Activated T-cell treated with anti-CD3 and anti-CD28 coated beads, Interleukin-2, amount 50 U/mL, for 72 hours (primary cell): Measurements from ENCODE around the gene SLC46A3. TPM values are rescaled to one million over a fixed set of nuclear protein-coding genes. Genes with fewer than 3 reads are reported as not detected.
A peak's percentile ranks its signal among the peaks of the same experiment; 100 is the strongest.
"Not testable (repeated sequence)": the region's sequence is repeated elsewhere in the genome, so short reads cannot be mapped to it uniquely, and the experiment has no call there.

Experiments used
- ATAC-seq, 2 donors: fragments of 150-1000 bp; cut with Tn5 transposase; replicated peaks in 1 of 2; 2 replicates each; pipeline ENCODE4 v1.10.0; 2021; ENCODE audit warnings: moderate library complexity in 2 of 2, mild to moderate bottlenecking in 1 of 2
- DNase-seq, 2 donors: peaks; one replicate each; pipeline ENCODE4 v3.0.0; 2021 to 2022; ENCODE audit warnings: mixed read lengths in 1 of 2
- H3K27ac Mint-ChIP-seq: one replicate; pipeline ENCODE4 v1.8.0; 2022; ENCODE audit warnings: mild to moderate bottlenecking, moderate library complexity, mixed read lengths
- H3K27me3 Mint-ChIP-seq: one replicate; pipeline ENCODE4 v1.8.0; 2022; ENCODE audit warnings: low read depth, mixed read lengths
- H3K36me3 Mint-ChIP-seq, 2 donors: one replicate each; pipeline ENCODE4 v1.8.0; 2022; ENCODE audit warnings: mixed read lengths in 2 of 2, mild to moderate bottlenecking in 1 of 2; ENCODE audit not compliant: insufficient read depth in 2 of 2
- H3K4me1 Mint-ChIP-seq: one replicate; pipeline ENCODE4 v1.8.0; 2022; ENCODE audit warnings: low read depth, mixed read lengths
- H3K4me3 Mint-ChIP-seq, 2 donors: one replicate each; pipeline ENCODE4 v1.8.0; 2022; ENCODE audit warnings: mild to moderate bottlenecking in 2 of 2, mixed read lengths in 2 of 2, moderate library complexity in 2 of 2
- H3K9me3 Mint-ChIP-seq, 2 donors: one replicate each; pipeline ENCODE4 v1.8.0; 2022; ENCODE audit warnings: mixed read lengths in 2 of 2
- total RNA-seq, 2 donors: library from RNA; stranded (reverse); gene quantifications; one replicate each; pipeline ENCODE4 v1.2.3, GENCODE V29; 2022

SLC46A3 gene
- total RNA-seq, 2 donors from 2014 or later = 7.2 to 7.3 TPM

DNA sequence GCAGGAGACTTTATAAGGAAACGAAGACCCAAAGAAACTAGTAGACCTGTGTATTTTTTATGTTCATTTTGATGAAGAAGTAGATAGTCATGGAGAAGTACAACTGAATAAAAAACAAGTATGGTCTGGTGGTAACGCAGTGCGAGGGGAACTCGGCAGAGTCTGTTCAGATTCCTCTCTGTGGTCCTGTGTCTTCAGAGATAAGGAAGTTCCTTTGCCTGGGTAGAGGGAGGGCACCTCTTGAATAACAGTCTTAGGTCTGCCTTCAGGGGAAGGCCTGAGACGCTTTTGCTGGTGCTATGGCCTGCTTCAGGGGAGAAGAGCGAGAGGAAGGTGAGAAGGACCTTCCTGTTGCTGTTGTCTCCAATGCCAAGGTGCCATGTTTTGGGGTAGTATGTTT lies 25.9 kb upstream of the SLC46A3 start:
- peaks cover 0 to 1% of the 10 kb centered on the region in 2 donors for H3K36me3 Mint-ChIP-seq
- peaks cover 5% of the 10 kb centered on the region for H3K27me3 Mint-ChIP-seq
- H3K27ac Mint-ChIP-seq = no peak overlapping the region
- ATAC-seq (no peak), DNase-seq (no peak)
- H3K9me3 Mint-ChIP-seq = peaks cover 1 to 3% of the 10 kb centered on the region in 2 donors
- H3K4me3 Mint-ChIP-seq = no peak overlapping the region
- peaks cover 6% of the 10 kb centered on the region for H3K4me1 Mint-ChIP-seq

DNA sequence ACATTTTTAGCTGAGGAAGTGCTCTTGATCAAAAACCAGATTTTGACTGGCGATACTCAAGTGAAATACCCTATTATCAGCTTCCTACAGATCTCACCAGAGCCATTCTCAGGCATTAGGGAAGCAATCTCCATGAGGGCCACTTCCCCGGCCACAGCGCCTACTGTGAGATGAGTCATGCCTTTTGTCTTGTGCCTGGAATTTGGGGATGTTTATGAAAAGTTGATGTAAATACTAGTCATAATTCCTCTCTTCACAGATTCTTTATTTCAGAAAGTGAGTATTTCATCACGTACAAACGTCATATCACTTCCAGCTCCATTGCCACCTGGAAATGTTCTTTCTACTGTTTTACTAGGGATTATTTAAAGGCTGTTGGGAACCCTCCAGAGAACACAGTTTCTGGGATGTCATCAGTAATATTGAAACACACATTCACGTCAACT lies 25.3 kb upstream of the SLC46A3 start:
- H3K4me1 Mint-ChIP-seq = peaks cover 6% of the 10 kb centered on the region
- peaks cover 5% of the 10 kb centered on the region for H3K27me3 Mint-ChIP-seq
- no peak overlapping the region for H3K27ac Mint-ChIP-seq
- no peak for DNase-seq
- H3K36me3 Mint-ChIP-seq = no peaks in the 10 kb centered on the region
- peaks cover 0 to 2% of the 10 kb centered on the region in 2 donors for H3K9me3 Mint-ChIP-seq
- no peak for ATAC-seq
- H3K4me3 Mint-ChIP-seq = no peak overlapping the region

DNA sequence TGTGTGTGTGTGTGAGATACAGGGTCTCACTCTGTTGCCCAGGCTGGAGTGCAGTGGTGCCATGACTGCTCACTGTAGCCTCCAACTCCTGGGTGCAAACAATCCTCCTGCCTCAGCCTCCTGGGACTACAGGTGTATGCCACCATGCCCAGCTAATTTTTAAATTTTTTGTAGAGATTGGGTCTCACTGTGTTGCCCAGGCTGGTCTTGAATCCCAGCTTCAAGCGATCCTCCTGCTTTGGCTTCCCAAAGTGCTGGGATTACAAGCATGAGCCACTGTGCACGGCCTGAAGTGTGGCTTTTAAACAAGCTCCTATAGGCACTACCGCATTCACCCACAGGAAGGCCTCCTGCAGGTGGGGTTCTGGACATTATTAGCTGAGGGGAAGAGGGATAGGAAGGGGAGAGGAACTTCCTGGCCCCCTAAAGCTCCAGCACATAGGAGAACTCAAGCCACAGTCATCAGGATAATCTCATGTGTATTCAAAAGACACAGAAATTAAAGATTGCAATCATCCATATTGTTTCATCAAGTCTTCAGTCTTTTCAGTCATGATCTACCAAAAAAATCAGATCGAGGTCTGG lies 24.8 kb upstream of the SLC46A3 start:
- H3K9me3 Mint-ChIP-seq = no peaks in the 10 kb centered on the region

DNA sequence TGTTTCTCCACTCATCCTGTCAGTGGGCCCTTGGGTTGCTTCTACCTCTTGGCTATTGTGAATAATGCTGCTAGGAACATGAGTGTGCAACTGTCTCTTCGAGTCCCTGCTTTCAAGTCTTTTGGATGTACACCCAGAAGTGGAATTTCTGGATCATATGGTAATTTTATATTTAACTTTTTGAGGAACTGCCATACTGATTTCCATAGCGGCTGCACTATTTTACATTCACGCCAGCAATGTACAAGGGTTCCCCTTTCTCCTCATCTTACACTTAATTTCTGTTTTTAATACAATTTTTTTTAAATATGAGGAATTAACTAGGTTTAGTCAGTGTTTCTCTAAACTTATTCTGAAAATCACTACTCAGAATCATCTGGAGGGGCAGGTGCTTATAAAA lies 24.2 kb upstream of the SLC46A3 start:
- peaks cover 5% of the 10 kb centered on the region for H3K27me3 Mint-ChIP-seq
- no peak for ATAC-seq
- no peaks in the 10 kb centered on the region for H3K36me3 Mint-ChIP-seq
- H3K27ac Mint-ChIP-seq = no peak overlapping the region
- DNase-seq = no peak
- H3K4me3 Mint-ChIP-seq = no peak overlapping the region
- H3K9me3 Mint-ChIP-seq = no peaks in the 10 kb centered on the region
- H3K4me1 Mint-ChIP-seq = peaks cover 6% of the 10 kb centered on the region

More for the DNA sequence above, 24.8 kb upstream of the SLC46A3 start:
- H3K4me1 Mint-ChIP-seq = peaks cover 6% of the 10 kb centered on the region
- no peak overlapping the region for H3K4me3 Mint-ChIP-seq
- DNase-seq (no peak), ATAC-seq (no peak)
- no peak overlapping the region for H3K27ac Mint-ChIP-seq
- no peaks in the 10 kb centered on the region for H3K36me3 Mint-ChIP-seq
- peaks cover 5% of the 10 kb centered on the region for H3K27me3 Mint-ChIP-seq

DNA sequence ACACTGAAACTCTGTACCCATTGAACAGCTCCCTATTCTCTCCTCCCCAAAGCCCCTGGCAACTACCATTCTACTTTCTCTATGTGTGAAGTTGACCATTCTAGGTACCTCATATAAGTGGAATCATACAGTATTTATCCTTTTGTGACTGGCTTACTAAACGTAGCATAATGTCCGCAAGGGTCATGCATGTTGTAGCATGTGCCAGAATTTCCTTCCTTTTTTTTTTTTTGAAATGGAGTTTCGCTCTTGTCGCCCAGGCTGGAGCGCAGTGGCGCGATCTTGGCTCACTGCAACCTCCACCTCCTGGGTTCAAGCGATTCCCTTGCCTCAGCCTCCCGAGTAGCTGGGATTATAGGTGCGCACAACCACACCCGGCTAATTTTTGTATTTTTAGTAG lies 23.7 kb upstream of the SLC46A3 start:
- H3K36me3 Mint-ChIP-seq, H3K4me3 Mint-ChIP-seq, H3K9me3 Mint-ChIP-seq, ATAC-seq, DNase-seq, H3K27me3 Mint-ChIP-seq, H3K4me1 Mint-ChIP-seq, H3K27ac Mint-ChIP-seq: not testable (repeated sequence)

DNA sequence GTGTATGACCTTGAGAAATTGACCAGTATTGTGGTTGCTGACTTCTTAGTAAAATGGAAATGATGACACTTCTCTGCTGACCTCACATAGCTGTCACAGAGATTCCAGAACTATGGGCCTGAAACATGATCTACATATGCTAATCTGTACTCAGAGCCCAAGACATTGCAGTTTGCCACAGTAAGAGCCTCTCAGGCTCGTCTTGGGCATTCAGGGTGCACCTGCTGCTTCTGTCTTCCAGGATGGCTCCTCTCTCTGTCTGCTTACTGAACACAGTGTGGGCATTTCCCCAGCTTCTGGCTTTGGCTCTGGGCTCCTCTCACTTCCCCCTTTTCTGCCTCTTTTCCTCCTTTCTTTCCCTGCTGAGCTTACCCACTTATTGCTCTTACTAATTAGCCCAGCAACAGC lies 22.3 kb upstream of the SLC46A3 start:
- peaks cover 5% of the 10 kb centered on the region for H3K27me3 Mint-ChIP-seq
- H3K4me3 Mint-ChIP-seq = no peak overlapping the region
- ATAC-seq = peak in 1 of 2 donors; percentile 17
- DNase-seq = no peak
- peaks cover 9% of the 10 kb centered on the region for H3K4me1 Mint-ChIP-seq
- H3K36me3 Mint-ChIP-seq = no peaks in the 10 kb centered on the region
- H3K9me3 Mint-ChIP-seq = no peaks in the 10 kb centered on the region
- H3K27ac Mint-ChIP-seq = no peak overlapping the region

DNA sequence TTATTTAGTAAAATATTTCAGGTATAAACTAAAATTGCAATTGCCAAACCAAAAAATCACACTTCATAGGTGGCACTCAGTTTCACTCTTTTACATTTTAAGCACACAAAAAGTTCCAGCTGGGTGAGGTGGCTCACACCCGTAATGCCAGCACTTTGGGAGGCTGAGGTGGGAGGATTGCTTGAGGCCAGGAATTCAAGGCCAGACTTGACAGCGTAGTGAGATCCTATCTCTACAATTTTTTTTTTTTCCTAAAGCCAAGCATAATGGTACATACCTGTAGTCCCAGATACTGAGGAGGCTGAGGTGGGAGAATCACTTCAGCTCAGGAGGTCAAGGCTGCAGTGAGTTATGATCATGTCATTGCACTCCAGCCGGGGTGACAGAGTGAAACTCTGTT lies 20.6 kb upstream of the SLC46A3 start:
- Mint-ChIP-seq H3K36me3 (no peaks in the 10 kb centered on the region), H3K27me3 (peaks cover 5% of the 10 kb centered on the region), H3K9me3 (no peaks in the 10 kb centered on the region), H3K4me3 (no peak overlapping the region), H3K4me1 (peaks cover 12% of the 10 kb centered on the region), H3K27ac (no peak overlapping the region)
- DNase-seq (no peak), ATAC-seq (no peak)

DNA sequence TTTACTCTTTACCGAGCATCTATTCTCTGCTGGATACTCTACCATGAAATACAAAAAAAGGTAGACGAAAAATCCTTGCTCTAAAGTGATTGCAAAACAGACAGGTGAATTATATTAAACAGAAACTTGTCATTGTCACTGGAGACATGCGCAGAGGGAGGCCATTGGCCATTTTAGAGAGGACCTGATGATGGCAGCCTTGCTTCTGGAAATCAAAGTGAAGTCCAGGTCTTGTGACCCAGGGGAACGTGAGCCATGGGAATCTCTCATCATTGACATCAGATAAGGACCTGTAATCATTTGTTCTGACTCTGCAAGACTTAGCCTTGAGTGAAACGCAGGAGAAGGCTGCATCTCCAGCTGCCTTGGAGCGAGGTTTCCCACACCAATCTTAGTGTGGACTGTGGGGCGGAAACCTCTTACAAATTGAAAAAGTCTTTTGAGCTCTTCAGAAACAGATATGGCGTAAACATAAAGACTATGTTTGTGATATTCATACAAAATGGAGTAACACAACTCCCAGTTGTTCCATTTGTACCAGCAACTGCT lies 16.8 kb upstream of the SLC46A3 start:
- Mint-ChIP-seq H3K9me3 (no peaks in the 10 kb centered on the region), H3K27ac (no peak overlapping the region), H3K36me3 (no peaks in the 10 kb centered on the region), H3K4me1 (peaks cover 6% of the 10 kb centered on the region), H3K4me3 (no peak overlapping the region), H3K27me3 (peaks cover 5% of the 10 kb centered on the region)
- ATAC-seq (no peak), DNase-seq (no peak)

DNA sequence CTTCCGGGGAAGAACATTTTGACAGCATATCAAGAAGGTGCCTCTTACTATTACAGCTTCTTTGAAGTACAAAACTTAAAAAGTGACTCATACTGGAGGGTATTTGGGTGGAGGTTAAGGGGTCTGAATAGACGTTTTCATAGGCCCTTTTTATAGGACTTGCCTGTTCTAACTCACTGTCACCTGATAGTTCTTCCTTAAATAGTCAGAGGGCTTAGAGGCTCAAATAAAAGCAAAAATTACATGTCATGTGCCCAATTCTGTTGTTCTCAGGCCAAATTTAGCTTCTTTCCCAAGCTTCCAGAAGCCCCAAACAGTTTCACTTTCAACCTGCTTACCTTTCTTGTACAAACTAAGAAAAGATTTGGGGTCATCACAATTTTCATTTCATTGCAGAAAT lies 16.1 kb upstream of the SLC46A3 start:
- Mint-ChIP-seq H3K4me3 (no peak overlapping the region), H3K36me3 (no peaks in the 10 kb centered on the region), H3K4me1 (peaks cover 6% of the 10 kb centered on the region)

DNA sequence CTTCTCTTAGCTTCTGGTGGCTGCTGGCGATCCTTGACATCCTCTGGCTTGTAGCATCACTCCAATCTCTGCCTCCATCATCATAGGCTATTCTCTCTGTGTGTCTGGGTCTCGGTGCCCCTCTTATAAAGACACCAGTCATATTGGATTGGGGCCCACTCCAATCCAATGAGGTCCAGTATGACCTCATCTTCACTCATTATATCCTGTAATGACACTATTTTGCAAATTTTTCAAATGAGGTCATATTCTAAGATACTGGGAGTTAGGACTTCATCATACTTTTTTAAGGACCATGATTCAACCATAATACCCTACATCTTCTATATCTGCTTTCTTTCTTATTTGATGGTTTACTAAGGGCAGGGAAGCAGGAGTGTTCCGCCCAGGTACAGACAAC lies 12.0 kb upstream of the SLC46A3 start:
- Mint-ChIP-seq H3K27me3 (peaks cover 20% of the 10 kb centered on the region), H3K36me3 (no peaks in the 10 kb centered on the region), H3K4me3 (no peak overlapping the region), H3K4me1 (peaks cover 5% of the 10 kb centered on the region), H3K27ac (no peak overlapping the region), H3K9me3 (no peaks in the 10 kb centered on the region)
- no peak for ATAC-seq
- no peak for DNase-seq

More for the DNA sequence above, 16.1 kb upstream of the SLC46A3 start:
- Mint-ChIP-seq H3K9me3 (no peaks in the 10 kb centered on the region), H3K27me3 (peaks cover 7% of the 10 kb centered on the region), H3K27ac (no peak overlapping the region)
- ATAC-seq (no peak), DNase-seq (no peak)

DNA sequence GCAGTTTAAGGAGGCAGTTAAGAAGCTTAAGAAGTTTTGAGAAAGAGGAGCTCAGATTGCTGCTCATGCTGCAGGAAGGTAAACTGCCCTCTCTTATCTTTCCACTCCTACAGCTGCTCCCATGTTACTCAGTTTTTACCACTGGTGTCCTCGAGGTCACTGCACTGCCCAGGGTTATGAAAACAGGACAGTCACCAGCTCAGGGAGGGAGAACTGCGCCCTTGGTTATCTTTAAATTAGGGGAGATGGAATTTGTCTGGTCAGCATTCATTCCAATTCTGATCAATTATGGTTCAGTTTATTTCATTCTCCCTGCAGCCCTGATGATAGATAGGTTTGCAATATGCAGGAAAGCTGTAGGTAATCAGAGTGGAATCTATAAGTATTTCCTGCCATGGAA lies 10.8 kb upstream of the SLC46A3 start:
- H3K4me3 Mint-ChIP-seq = no peak overlapping the region
- no peak overlapping the region for H3K27ac Mint-ChIP-seq
- ATAC-seq (no peak), DNase-seq (no peak)
- peaks cover 5% of the 10 kb centered on the region for H3K4me1 Mint-ChIP-seq
- no peaks in the 10 kb centered on the region for H3K36me3 Mint-ChIP-seq
- H3K27me3 Mint-ChIP-seq = peaks cover 22% of the 10 kb centered on the region
- H3K9me3 Mint-ChIP-seq = no peaks in the 10 kb centered on the region

DNA sequence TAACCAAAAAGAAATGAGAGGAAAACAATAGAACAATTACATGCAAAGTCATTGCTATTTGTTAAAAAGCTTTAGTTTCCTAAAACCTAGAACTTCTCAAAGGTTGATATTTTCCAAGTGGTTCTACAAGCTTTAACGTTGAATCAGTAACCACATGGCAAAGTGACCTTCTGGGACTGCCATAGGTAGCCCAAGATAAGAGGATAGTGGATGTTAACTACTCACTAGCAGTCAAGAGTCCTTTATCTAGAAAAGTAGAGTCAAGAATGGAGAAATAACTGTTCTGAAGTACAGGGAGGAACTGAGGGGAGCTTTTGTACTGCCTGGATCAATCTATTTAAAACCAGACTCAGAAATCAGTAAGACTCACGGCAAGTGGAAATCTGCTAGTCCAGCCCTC lies 9.9 kb upstream of the SLC46A3 start:
- H3K4me3 Mint-ChIP-seq = no peak overlapping the region
- peaks cover 5% of the 10 kb centered on the region for H3K4me1 Mint-ChIP-seq
- H3K9me3 Mint-ChIP-seq = no peaks in the 10 kb centered on the region
- H3K27me3 Mint-ChIP-seq = peaks cover 22% of the 10 kb centered on the region
- no peak overlapping the region for H3K27ac Mint-ChIP-seq
- ATAC-seq (no peak), DNase-seq (no peak)
- no peaks in the 10 kb centered on the region for H3K36me3 Mint-ChIP-seq

DNA sequence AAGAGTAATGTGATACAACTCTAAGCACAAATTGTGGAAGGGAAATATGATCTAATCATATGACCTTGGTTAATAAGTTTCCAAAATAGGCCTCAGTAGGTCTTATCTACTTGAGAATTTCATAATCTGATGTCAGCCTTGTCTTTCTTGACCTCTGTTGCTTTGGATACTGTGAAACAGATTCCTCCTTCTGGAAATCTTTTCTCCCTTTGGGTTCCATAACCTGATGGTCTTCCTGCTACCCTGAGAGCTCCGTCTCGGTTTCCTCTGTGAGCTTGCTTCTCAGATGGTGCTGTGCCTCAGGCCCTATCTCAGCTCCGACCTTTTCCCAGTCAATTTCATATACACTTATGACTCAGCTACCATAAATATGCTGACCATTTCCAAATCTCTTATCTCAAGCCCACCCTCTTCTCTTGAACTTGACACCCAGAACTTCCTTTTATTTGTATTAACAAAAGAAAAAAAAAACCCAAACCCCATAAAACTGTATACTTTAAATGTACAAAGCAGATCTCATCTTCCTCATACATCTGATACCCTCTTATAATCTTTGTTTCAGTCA lies 6.4 kb upstream of the SLC46A3 start:
- Mint-ChIP-seq H3K36me3 (no peaks in the 10 kb centered on the region), H3K9me3 (no peaks in the 10 kb centered on the region), H3K27me3 (peaks cover 15% of the 10 kb centered on the region), H3K4me1 (peaks cover 5% of the 10 kb centered on the region), H3K27ac (no peak overlapping the region), H3K4me3 (no peak overlapping the region)
- ATAC-seq (no peak), DNase-seq (no peak)

DNA sequence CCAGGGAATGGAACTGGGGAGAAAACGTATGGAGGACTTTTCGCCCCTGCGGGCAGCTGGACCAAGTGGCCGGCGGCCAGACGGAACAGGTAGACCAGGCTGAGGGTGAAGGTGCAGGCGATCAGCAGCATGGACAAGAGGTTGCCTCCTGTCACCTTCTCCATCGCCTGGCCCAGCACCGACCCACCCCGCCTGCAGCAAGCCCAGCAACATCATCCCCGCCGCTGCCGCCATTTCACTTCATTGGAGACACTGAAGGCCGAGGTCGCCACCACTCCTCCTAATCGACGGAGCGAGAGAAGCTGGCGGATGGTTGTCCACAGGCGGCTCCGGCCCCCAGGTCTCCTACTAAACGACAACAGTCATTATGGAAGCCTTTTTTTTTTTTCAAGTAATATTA lies 5.0 kb upstream of the SLC46A3 start:
- Mint-ChIP-seq H3K4me3 (no peak overlapping the region), H3K4me1 (peaks cover 15% of the 10 kb centered on the region), H3K9me3 (no peaks in the 10 kb centered on the region), H3K36me3 (no peaks in the 10 kb centered on the region), H3K27ac (no peak overlapping the region), H3K27me3 (peaks cover 15% of the 10 kb centered on the region)
- no peak for DNase-seq
- ATAC-seq = no peak
